ENCODE measurements around the gene BLCAP.
"Not testable (repeated sequence)": the region's sequence is repeated elsewhere in the genome, so short reads cannot be mapped to it uniquely, and the experiment has no call there.

The BLCAP gene

GRCh38 chr20:37515876-37516275, 11.8 kb downstream of the BLCAP start:
- DNase-seq (ENCODE audit: low read depth): no peak

- DNase-seq (ENCODE audit: low read depth): no peak
Observed at GRCh38 chr20:37513779-37514359, 13.8 kb downstream of the BLCAP start.

- no peak for DNase-seq (ENCODE audit: low read depth)
Observed at GRCh38 chr20:37511610-37512275, 15.9 kb downstream of the BLCAP start.

GRCh38 chr20:37510226-37510625, 17.4 kb downstream of the BLCAP start:
- DNase-seq (ENCODE audit: low read depth): no peak

GRCh38 chr20:37506152-37506725, 21.4 kb downstream of the BLCAP start:
- no peak for DNase-seq (ENCODE audit: low read depth)

- no peak for DNase-seq (ENCODE audit: low read depth)
Observed at GRCh38 chr20:37505263-37506151, 22.2 kb downstream of the BLCAP start.

GRCh38 chr20:37504404-37505096, 23.1 kb downstream of the BLCAP start:
- no peak for DNase-seq (ENCODE audit: low read depth)

GRCh38 chr20:37503256-37503927, 24.3 kb downstream of the BLCAP start:
- no peak for DNase-seq (ENCODE audit: low read depth)

- no peak for DNase-seq (ENCODE audit: low read depth)
Observed at GRCh38 chr20:37502654-37503053, 25.0 kb downstream of the BLCAP start.

GRCh38 chr20:37501940-37502339, 25.7 kb downstream of the BLCAP start:
- DNase-seq (ENCODE audit: low read depth): no peak

GRCh38 chr20:37500311-37500710, 27.4 kb downstream of the BLCAP start:
- DNase-seq (ENCODE audit: low read depth): no peak

- no peak for DNase-seq (ENCODE audit: low read depth)
Observed at GRCh38 chr20:37498066-37498665, 29.5 kb downstream of the BLCAP start.

- DNase-seq (ENCODE audit: low read depth): no peak
Observed at GRCh38 chr20:37494796-37495195, 32.9 kb downstream of the BLCAP start.

GRCh38 chr20:37494301-37494700, 33.4 kb downstream of the BLCAP start:
- no peak for DNase-seq (ENCODE audit: low read depth)

- DNase-seq (ENCODE audit: low read depth): no peak
Observed at GRCh38 chr20:37492945-37493344, 34.7 kb downstream of the BLCAP start.

- DNase-seq (ENCODE audit: low read depth): no peak
Observed at GRCh38 chr20:37492096-37492625, 35.5 kb downstream of the BLCAP start.

- DNase-seq (ENCODE audit: low read depth): no peak
Observed at GRCh38 chr20:37490663-37491350, 36.9 kb downstream of the BLCAP start.

- DNase-seq (ENCODE audit: low read depth): not testable (repeated sequence)
Observed at GRCh38 chr20:37486209-37486608, 41.5 kb downstream of the BLCAP start.

GRCh38 chr20:37484331-37484730, 43.3 kb downstream of the BLCAP start:
- no peak for DNase-seq (ENCODE audit: low read depth)

GRCh38 chr20:37481610-37482009, 46.1 kb downstream of the BLCAP start:
- no peak for DNase-seq (ENCODE audit: low read depth)

Data from activated T-helper 1 cell treated with Interleukin-2 at 50 U/mL for 16 hours (primary cell).